HG03196 (cell line): Measurements from ENCODE around the gene WDHD1.
"Not testable (repeated sequence)": the region's sequence is repeated elsewhere in the genome, so short reads cannot be mapped to it uniquely, and the experiment has no call there.

Source experiments
- ATAC-seq: cut with Tn5 transposase; IDR thresholded peaks from one replicate; pipeline ENCODE4 v1.9.1; 2021; ENCODE audit not compliant: unreplicated experiment

WDHD1 gene

GRCh38 chr14:54909817-54910558 lies 116.9 kb downstream of the WDHD1 start:
- no peak for ATAC-seq

- not testable (repeated sequence) for ATAC-seq
These were observed 117.9 kb downstream of the WDHD1 start for GRCh38 chr14:54908973-54909372.

- no peak for ATAC-seq
These were observed 118.7 kb downstream of the WDHD1 start for GRCh38 chr14:54908190-54908589.

- no peak for ATAC-seq
These were observed 120.8 kb downstream of the WDHD1 start for GRCh38 chr14:54906075-54906474.

- peak; percentile 84 for ATAC-seq
These were observed 124.1 kb downstream of the WDHD1 start, which contains the start of gene GCH1 for GRCh38 chr14:54902521-54903420. GCH1 (minus strand) TSS chr14:54902826; CDS start chr14:54902663, 163 bp downstream.

GRCh38 chr14:54902143-54902520 lies 124.8 kb downstream of the WDHD1 start:
- ATAC-seq = peak; percentile 47

GRCh38 chr14:54901380-54902142 lies 125.3 kb downstream of the WDHD1 start:
- no peak for ATAC-seq

- ATAC-seq = no peak
These were observed 127.3 kb downstream of the WDHD1 start for GRCh38 chr14:54899573-54899972.

- ATAC-seq = not testable (repeated sequence)
These were observed 128.9 kb downstream of the WDHD1 start for GRCh38 chr14:54897809-54898555.

- ATAC-seq = no peak
These were observed 131.2 kb downstream of the WDHD1 start for GRCh38 chr14:54895683-54896082.

- no peak for ATAC-seq
These were observed 131.9 kb downstream of the WDHD1 start for GRCh38 chr14:54894995-54895394.

GRCh38 chr14:54893151-54893760 lies 133.6 kb downstream of the WDHD1 start:
- ATAC-seq = peak; percentile 43

- no peak for ATAC-seq
These were observed 135.2 kb downstream of the WDHD1 start for GRCh38 chr14:54891471-54892245.

- no peak for ATAC-seq
These were observed 136.1 kb downstream of the WDHD1 start for GRCh38 chr14:54890788-54891187.

- no peak for ATAC-seq
These were observed 137.0 kb downstream of the WDHD1 start for GRCh38 chr14:54889919-54890318.
